Stimulated activated CD4-positive, alpha-beta T cell treated with anti-CD3 and anti-CD28 coated beads, TNF-alpha, amount 100 ng/mL, for 1 hour (primary cell): Measurements from ENCODE around the gene AOC1.

Experiments used
- DNase-seq, 3 donors: peaks; one replicate each; pipeline ENCODE4 v3.0.0-alpha.2; 2020; ENCODE audit warnings: low read depth in 3 of 3, low spot score in 1 of 3

AOC1 gene

DNA sequence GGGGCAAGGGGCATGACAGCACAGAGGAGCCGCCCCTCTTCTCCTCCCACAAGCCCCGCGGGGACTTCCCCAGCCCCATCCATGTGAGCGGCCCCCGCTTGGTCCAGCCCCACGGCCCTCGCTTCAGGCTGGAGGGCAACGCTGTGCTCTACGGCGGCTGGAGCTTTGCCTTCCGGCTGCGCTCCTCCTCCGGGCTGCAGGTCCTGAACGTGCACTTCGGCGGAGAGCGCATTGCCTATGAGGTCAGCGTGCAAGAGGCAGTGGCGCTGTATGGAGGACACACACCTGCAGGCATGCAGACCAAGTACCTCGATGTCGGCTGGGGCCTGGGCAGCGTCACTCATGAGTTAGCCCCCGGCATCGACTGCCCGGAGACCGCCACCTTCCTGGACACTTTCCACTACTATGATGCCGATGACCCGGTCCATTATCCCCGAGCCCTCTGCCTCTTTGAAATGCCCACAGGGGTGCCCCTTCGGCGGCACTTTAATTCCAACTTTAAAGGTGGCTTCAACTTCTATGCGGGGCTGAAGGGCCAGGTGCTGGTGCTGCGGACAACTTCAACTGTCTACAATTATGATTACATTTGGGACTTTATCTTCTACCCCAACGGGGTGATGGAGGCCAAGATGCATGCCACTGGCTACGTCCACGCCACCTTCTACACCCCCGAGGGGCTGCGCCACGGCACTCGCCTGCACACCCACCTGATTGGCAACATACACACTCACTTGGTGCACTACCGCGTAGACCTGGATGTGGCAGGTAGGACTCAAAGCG is 5.1 kb downstream of the AOC1 start:
- DNase-seq = no peak

DNA sequence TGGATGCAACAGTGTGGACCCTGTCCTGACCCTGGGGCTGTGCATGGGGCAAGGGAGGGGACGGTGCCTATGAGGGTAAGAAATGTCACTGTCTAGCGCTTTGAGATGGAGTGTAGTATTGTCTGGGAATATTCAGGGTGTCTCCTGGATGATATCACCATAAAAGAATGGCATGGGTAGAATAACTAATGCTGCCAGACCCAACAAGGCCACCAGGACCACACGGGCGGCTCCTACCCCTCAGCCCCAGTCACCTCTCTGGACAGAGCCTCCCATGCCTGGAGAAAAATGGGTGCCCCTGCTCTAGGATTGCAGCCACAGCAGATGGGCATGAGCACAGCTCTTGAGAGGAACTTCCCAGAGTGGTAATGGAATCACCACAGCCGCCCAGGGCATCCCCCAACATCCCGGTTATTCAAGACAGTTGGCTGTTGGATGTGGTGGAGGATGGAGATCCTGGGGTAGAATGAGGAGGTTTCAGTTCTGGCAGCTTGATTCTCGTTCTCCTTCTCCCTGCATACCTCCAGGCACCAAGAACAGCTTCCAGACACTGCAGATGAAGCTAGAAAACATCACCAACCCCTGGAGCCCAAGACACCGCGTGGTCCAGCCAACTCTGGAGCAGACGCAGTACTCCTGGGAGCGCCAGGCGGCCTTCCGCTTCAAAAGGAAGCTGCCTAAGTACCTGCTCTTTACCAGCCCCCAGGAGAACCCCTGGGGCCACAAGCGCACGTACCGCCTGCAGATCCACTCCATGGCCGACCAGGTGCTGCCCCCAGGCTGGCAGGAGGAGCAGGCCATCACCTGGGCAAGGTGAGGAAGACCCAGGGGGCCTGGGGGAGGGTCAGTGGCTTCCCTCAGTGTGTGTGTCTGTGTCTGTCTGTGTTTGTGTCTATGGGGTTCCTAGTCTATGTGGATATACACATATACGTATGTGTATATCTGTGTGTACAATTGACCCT is 6.2 kb downstream of the AOC1 start:
- DNase-seq = no peak

DNA sequence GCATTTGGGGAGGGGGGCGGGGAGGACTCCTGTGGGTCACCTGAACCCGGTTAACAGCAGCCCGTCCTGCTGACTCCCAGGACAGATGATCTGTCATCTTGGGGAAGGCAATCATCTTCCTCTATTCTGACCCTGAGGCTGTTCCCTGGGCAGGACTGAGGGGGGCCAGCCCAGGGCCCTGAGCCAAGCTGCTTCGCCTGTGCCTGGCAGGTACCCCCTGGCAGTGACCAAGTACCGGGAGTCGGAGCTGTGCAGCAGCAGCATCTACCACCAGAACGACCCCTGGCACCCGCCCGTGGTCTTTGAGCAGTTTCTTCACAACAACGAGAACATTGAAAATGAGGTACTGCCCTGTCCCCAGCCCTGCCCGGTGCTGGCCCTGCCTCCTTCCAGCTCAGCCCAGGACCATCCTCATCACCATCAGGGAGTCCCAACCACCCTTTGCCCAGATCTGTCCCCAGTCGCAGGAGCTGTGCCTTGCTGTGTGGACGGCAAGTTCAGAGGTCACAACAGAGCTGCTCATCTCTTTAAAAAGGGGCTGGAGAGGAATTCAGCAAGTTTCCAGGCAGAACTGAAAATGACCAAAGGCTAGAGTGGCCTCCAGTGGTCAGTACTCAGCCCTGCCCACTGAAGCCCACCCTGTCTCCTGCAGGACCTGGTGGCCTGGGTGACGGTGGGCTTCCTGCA is 8.1 kb downstream of the AOC1 start:
- DNase-seq = no peak

- DNase-seq = no peak
Measured at GRCh38 chr7:150860978-150861295, 8.6 kb downstream of the AOC1 start.

- no peak for DNase-seq
Measured at GRCh38 chr7:150862356-150862755, 10.0 kb downstream of the AOC1 start.

DNA sequence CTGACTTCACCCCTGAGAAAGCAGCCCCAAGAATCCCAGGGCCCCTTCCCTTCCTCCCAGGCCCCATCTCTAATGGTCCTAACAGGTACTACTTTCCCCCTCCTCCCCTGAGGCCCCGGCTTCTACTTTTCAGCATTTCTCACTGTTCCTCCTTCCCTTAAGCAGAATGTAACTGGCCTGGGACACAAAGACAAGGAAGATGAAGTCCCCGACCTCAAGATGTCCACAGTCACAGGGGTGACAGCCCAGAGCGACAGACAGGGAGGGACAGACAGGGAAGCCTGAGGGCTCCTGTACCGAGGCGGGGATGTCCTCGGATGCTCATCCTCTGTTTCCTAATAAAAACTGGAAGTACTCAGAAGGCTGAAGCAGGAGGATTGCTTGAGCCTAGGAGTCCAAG is 11.6 kb downstream of the AOC1 start:
- DNase-seq = no peak

DNA sequence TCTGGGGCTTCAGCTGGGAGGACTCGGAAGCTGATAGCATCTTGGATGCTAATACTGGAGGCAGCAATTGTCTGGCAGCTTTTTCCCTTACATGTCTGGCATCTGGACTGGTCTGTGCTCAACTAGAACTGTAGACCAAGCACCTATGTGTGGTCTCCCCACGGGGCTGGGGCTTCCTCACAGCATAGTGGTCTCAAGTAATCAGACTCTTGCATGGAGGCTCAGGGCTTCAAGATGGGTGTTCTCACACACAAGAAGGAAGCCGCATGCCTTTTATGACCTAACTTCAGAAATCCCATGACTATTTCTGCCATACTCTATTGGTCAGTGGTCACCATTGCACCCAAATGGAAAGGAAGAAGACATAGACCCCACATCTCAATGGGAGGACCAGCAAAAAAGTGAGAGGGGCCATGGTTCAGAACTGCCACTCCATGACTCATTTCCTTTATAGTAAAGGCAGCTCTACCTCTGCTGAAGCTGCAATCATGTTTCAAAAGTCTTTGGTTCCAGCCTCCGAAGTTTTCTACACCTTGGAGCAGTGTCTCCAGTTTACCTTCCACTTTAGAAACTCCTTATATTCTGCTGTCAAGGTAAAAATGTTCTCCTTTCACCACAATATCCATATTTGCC is 14.7 kb downstream of the AOC1 start:
- DNase-seq = no peak

DNA sequence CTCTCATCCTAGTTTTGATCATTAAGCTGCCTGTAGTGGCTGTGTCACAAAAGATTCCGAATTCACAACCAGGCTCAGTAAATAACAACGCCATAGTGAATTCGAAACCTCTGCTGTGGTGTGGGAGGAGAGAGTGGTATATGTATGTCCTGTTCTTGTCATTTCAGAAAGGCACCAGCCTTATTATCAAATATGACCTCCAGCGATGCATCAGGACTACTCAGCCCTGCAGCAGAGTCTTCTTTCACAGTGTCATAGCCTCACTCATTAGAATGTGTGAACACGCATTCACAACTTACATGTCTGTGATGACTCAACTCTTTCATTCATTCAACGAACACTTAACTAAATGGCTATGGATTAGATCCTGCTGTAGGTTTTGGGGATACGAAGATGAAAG is 15.3 kb downstream of the AOC1 start:
- DNase-seq = no peak

DNA sequence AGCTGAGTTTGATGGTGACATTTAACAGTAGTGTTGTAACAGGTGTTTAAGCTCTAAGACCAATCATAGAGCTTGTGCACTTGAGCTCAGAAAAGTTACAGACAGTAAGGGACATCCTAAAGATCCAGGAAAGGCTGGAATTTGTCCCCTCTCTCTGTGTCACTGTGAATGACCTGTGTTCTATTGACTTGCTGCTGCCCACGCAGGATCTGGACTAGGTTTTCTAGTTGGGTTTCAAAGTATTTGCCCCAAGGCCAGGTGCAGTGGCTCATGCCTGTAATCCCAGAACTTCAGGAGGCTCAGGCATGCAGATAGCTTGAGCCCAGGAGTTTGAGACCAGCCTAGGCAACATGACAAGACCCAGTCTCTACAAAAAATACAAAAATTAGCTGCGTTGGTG is 17.1 kb downstream of the AOC1 start:
- DNase-seq = no peak

- DNase-seq = no peak
Measured at GRCh38 chr7:150871601-150872000, 19.3 kb downstream of the AOC1 start.

GRCh38 chr7:150874401-150875198 is 22.3 kb downstream of the AOC1 start:
- DNase-seq = no peak

DNA sequence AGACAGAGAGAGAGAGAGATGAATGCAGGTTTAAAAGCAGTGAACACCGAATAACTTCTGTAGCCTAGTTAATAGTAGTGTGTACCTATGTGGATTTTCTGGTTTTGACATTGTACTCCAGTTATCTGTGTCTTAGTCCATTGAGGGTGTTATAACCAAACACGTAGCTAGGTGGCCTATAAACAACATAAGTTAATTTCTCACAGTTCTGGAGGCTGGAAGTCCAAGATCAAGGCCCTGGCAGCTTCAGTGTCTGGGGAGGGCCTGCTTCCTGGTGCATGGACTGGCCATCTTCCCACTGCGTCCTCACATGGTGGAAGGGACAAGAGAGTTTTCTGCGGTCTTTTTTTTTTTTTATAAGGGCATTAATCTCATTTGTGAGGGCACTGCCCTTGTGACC is 23.5 kb downstream of the AOC1 start:
- DNase-seq = no peak

GRCh38 chr7:150876817-150877526 is 24.7 kb downstream of the AOC1 start:
- DNase-seq = peak in 1 of 3 donors; percentile 33

DNA sequence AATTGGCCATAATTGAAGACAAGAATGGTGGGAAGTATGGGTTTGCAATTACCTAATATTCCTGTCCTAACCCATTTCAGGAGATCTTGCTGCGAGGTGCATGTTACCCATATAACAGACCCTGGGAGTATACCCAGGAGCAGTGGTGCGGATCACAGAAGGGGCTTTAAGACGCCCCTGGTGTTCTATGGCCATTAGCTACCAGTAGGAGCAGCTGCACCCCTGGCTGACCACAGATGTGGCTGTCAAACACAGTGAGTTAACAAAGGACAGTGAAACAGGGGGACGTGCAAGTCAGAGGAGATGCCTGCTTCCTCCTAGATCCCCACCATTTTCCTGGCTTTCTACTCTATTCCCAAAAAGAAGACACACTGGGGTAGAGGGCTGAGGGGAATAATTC is 25.2 kb downstream of the AOC1 start:
- no peak for DNase-seq

DNA sequence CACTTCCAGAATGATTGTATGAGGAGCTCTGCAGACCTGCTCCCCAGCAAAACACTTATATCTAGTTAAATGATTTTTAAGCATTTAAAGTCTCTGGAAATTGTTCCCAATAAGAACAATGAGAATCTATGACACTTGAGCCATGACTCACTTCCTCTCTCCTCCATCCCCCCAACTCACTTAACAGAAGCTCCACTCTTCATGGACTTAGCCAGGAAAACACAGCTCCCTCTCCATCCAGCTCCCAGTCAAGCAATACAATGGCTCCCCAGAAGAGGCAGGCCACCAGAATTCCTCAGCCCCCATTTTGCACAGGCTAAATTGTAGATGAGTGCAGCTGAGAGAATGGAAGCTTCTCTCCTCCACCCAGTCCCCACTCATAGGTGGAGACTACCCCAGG is 27.0 kb downstream of the AOC1 start:
- DNase-seq = no peak

GRCh38 chr7:150881189-150881588 is 28.9 kb downstream of the AOC1 start:
- DNase-seq = no peak

- no peak for DNase-seq
Measured at GRCh38 chr7:150890853-150891584, 38.7 kb downstream of the AOC1 start.

DNA sequence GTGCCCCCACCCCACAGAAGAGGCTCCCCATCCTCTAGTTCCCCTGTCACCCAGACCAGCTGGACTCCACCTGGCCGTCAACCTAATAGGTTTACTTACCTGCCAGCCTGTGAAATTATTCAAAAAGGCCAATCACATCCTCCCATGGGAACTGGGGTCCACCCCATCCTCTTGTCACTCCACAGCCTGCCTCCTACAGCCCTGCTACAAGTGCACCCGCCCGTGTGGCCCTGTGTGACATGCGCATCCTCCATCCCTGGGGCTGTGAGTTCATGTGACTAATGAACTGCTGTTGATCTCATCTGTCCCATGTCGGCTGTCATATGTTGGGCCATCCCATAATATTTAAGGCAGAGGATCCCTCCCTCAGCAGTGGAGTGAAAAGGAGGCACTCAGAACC is 39.4 kb downstream of the AOC1 start:
- DNase-seq = no peak

DNA sequence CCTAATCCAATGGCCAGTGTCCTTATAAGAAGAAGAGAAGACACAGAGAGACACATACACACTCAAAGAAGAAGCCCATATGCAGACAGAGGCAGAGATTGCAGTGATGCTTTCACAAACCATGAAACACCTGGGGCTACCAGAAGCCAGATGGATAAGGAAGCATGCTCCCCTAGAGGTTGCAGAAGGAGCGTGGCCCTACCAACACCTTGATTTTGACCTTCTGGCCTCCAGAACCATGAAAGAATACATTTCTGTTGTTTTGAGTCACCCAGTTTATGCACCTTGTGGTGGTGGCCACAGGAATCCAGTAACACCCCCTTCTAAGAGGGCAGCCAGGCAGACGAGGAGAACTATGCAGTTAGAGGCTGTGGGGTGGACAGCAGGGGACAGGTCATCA is 43.5 kb downstream of the AOC1 start:
- DNase-seq = no peak
